BE2C (cell line): ENCODE results near the gene TRPM8.

Source experiments
- DNase-seq: peaks from one replicate; pipeline ENCODE4 v3.0.0-alpha.2; 2020
- H3K27me3 ChIP-seq: fragments of 250-450 bp; sonication (Bioruptor Pico); 2 replicates; pipeline ENCODE4 v1.5.1; 2020; ENCODE audit warnings: mild to moderate bottlenecking
- H3K36me3 ChIP-seq: fragments of 250-450 bp; sonication (Bioruptor Pico); 2 replicates; pipeline ENCODE4 v1.5.1; 2020; ENCODE audit warnings: mild to moderate bottlenecking
- H3K4me1 ChIP-seq: fragments of 250-450 bp; sonication (Bioruptor Pico); 2 replicates; pipeline ENCODE4 v1.5.1; 2020
- H3K4me3 ChIP-seq: 2 replicates; pipeline ENCODE4 v1.5.1; 2011; ENCODE audit warnings: low read depth, low read length
- H3K9me3 ChIP-seq: fragments of 250-450 bp; sonication (Bioruptor Pico); 2 replicates; pipeline ENCODE4 v1.5.1; 2020
- TF ChIP-seq, protein P1 (sequence below): IDR thresholded peaks from 2 replicates; pipeline ENCODE4 v1.5.1; 2012; ENCODE audit warnings: mild to moderate bottlenecking, low read depth, low read length

TRPM8 gene

DNA sequence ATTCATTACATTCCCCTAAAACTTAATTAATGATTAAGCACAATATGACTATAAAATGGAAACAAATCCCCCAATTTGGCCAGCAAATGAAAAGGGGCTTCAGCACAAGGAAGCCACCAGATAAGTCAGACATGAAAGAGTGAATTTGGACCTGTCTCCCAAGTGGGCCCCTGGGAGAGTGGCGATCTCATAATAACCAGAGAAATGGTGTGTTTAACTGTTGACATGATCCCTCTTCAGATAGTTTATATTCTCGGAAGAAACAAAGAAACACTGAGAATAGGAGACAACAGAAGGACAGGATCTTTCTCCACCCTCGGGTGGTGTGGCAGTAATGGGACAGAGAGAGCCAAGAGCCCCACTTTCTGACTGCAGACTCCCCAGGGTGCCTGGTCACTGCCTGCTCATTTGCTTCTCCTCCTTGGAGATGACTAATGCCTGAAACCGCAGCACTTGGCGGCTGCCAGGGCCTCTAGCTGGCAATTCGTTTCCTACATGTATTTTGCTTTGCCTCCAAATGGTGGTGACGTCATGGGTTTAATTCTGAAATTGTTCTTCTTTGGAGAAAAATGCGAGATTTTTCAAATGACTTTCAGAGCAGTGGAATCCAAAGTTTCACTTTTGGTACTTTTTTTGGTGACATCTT is 86.9 kb downstream of the TRPM8 start:
- Histone ChIP-seq H3K27me3 (no peaks in the 10 kb centered on the region), H3K4me3 (no peak overlapping the region), H3K9me3 (no peaks in the 10 kb centered on the region; the same call in 1 of the 2 replicates), H3K36me3 (no peaks in the 10 kb centered on the region), H3K4me1 (peaks cover 18% of the 10 kb centered on the region)
- TF ChIP-seq, protein P1, sequence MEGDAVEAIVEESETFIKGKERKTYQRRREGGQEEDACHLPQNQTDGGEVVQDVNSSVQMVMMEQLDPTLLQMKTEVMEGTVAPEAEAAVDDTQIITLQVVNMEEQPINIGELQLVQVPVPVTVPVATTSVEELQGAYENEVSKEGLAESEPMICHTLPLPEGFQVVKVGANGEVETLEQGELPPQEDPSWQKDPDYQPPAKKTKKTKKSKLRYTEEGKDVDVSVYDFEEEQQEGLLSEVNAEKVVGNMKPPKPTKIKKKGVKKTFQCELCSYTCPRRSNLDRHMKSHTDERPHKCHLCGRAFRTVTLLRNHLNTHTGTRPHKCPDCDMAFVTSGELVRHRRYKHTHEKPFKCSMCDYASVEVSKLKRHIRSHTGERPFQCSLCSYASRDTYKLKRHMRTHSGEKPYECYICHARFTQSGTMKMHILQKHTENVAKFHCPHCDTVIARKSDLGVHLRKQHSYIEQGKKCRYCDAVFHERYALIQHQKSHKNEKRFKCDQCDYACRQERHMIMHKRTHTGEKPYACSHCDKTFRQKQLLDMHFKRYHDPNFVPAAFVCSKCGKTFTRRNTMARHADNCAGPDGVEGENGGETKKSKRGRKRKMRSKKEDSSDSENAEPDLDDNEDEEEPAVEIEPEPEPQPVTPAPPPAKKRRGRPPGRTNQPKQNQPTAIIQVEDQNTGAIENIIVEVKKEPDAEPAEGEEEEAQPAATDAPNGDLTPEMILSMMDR = no peak
- no peak for DNase-seq

DNA sequence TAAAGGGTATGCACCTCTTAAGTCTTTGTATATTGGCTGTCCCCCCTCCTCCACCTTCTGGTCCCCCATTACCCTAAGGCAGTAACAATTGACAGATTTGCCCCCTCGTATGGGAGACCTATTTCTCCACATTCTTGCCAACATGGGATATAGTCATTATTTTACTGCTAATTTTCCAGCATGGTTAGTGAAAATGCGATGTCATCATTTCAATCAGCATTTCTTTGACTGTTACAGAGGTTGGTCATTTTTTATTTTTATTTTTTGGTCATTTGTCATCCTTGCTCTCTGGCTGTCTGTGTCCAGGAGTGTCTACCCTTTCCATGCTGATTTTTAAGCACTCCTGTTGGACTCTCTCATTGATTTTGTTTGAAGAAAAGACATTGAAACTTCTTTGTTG is 88.0 kb downstream of the TRPM8 start:
- Histone ChIP-seq H3K9me3 (no peaks in the 10 kb centered on the region; the same call in 1 of the 2 replicates), H3K4me3 (no peak overlapping the region), H3K27me3 (no peaks in the 10 kb centered on the region), H3K4me1 (peaks cover 12% of the 10 kb centered on the region), H3K36me3 (no peaks in the 10 kb centered on the region)
- TF ChIP-seq, protein P1 = no peak
- no peak for DNase-seq

DNA sequence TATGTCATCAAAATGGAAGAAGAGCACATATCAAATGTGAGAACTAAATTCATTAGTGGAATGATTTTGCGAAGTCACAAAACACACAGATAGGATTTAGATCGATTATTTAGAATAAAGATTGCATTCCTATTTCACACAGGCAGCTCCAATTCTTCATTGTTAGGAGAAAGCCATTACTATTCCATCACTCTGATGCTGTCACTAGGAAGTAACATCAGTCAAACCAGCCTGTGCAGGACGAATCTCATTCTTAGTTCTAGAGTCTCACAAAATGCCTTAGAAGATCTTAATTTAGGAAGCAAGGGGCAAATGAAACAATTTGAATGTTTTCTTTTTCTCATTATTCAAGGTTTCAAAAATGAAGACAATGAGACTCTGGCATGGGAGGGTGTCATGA is 89.3 kb downstream of the TRPM8 start:
- Histone ChIP-seq H3K4me1 (peaks cover 6% of the 10 kb centered on the region), H3K36me3 (no peaks in the 10 kb centered on the region), H3K27me3 (no peaks in the 10 kb centered on the region), H3K9me3 (no peaks in the 10 kb centered on the region; the same call in 1 of the 2 replicates), H3K4me3 (no peak overlapping the region)
- no peak for DNase-seq
- TF ChIP-seq, protein P1 = no peak

DNA sequence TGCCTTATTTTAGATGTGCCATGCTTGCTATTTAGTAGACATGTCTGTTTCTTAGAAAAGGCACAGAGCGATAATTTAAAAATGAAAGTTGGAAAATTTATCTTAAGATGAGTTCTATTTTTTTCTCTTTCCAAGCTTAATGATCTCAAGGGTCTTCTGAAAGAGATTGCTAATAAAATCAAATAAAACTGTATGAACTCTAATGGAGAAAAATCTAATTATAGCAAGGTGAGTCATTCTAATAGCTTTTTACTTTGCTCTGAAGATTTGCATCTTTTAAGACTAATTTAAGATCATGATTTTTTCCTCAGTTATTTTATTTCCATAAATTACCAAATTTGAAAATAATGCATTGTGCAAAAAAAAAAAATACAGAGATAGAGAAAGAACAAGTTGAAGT is 97.3 kb downstream of the TRPM8 start:
- H3K4me1 ChIP-seq = peaks cover 21% of the 10 kb centered on the region
- H3K36me3 ChIP-seq = no peaks in the 10 kb centered on the region
- H3K27me3 ChIP-seq = no peaks in the 10 kb centered on the region
- TF ChIP-seq, protein P1 = no peak
- DNase-seq = no peak
- H3K4me3 ChIP-seq = 0 out of 2 replicates have a peak overlapping the region, but pooled peaks have one; percentile 7
- H3K9me3 ChIP-seq = no peaks in the 10 kb centered on the region

DNA sequence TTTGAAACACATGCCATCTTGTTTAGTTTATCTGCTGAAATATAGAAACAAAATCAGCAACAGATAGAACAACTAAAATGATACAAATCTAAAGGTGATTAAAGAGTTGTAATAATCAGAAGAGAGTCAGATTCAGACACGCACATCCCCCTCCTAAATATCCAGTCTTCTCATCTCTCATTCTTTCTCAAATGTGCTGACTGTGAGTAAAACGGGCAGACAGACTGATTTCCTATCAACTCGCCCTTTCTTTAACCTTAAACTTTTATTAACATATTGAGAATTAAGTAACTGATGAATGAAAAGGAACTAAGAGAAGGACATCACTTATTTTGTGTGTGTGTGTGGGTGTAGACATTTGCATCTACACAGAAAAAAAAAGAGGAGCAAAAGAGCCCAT is 98.7 kb downstream of the TRPM8 start:
- Histone ChIP-seq H3K4me3 (no peak overlapping the region), H3K27me3 (no peaks in the 10 kb centered on the region), H3K36me3 (no peaks in the 10 kb centered on the region), H3K4me1 (peaks cover 21% of the 10 kb centered on the region), H3K9me3 (no peaks in the 10 kb centered on the region)
- DNase-seq = no peak
- TF ChIP-seq, protein P1 = no peak

DNA sequence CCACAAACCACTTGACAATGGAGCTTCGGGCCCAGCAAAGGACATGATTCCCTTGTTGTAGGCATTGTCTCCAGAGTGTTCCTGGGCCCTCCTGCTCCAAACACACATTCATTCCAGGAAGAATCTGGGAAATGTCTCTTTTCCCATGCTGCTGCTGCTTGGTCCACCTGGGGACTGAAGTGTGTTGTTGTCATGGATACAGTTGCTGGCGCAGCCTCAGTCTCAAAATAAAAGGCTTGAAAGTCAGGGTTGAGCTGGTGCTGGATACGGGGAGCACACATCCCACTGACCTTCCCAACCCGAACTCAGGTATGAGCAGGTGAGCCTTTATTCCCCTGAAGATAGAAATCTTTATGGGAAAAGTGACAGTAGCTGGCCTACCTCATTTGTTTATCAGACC is 102.7 kb downstream of the TRPM8 start:
- Histone ChIP-seq H3K36me3 (no peaks in the 10 kb centered on the region), H3K27me3 (no peaks in the 10 kb centered on the region), H3K4me1 (peaks cover 7% of the 10 kb centered on the region), H3K4me3 (no peak overlapping the region), H3K9me3 (no peaks in the 10 kb centered on the region)
- DNase-seq = no peak
- TF ChIP-seq, protein P1 = no peak
